NCI-H1092 (cell line): Measurements from ENCODE around the gene LIMCH1.
"Not testable (repeated sequence)": the region's sequence is repeated elsewhere in the genome, so short reads cannot be mapped to it uniquely, and the experiment has no call there.

Experiments used
- DNase-seq: peaks from one replicate; lab custom pipeline; 2025; lab: John Stamatoyannopoulos, UW

Gene LIMCH1

GRCh38 chr4:41683326-41683725 lies 145.4 kb downstream of the LIMCH1 start:
- no peak for DNase-seq

GRCh38 chr4:41686893-41687292 lies 148.9 kb downstream of the LIMCH1 start:
- no peak for DNase-seq

GRCh38 chr4:41687971-41688370 lies 150.0 kb downstream of the LIMCH1 start:
- DNase-seq = no peak

GRCh38 chr4:41692717-41693345 lies 154.9 kb downstream of the LIMCH1 start:
- DNase-seq = peak; percentile 8

- DNase-seq = no peak
Observed at GRCh38 chr4:41693629-41694028, 155.7 kb downstream of the LIMCH1 start.

- DNase-seq = no peak
Observed at GRCh38 chr4:41696131-41696530, 158.2 kb downstream of the LIMCH1 start.

GRCh38 chr4:41696763-41697162 lies 158.8 kb downstream of the LIMCH1 start:
- DNase-seq = no peak

GRCh38 chr4:41701983-41702382 lies 164.0 kb downstream of the LIMCH1 start:
- DNase-seq = no peak

- no peak for DNase-seq
Observed at GRCh38 chr4:41702770-41703169, 164.8 kb downstream of the LIMCH1 start.

- DNase-seq = no peak
Observed at GRCh38 chr4:41703785-41704184, 165.8 kb downstream of the LIMCH1 start.

- no peak for DNase-seq
Observed at GRCh38 chr4:41709844-41710481, 172.0 kb downstream of the LIMCH1 start.

- not testable (repeated sequence) for DNase-seq
Observed at GRCh38 chr4:41711654-41712053, 173.7 kb downstream of the LIMCH1 start.

- no peak for DNase-seq
Observed at GRCh38 chr4:41712425-41712824, 174.5 kb downstream of the LIMCH1 start.

- no peak for DNase-seq
Observed at GRCh38 chr4:41713768-41714167, 175.8 kb downstream of the LIMCH1 start.

GRCh38 chr4:41714364-41715000 lies 176.5 kb downstream of the LIMCH1 start:
- DNase-seq = no peak

- no peak for DNase-seq
Observed at GRCh38 chr4:41715155-41715554, 177.2 kb downstream of the LIMCH1 start.

GRCh38 chr4:41718907-41719306 lies 180.9 kb downstream of the LIMCH1 start:
- DNase-seq = no peak

GRCh38 chr4:41719417-41719816 lies 181.5 kb downstream of the LIMCH1 start:
- DNase-seq = no peak

GRCh38 chr4:41722181-41722580 lies 184.2 kb downstream of the LIMCH1 start:
- DNase-seq = no peak

GRCh38 chr4:41723286-41723685 lies 185.3 kb downstream of the LIMCH1 start:
- no peak for DNase-seq

- no peak for DNase-seq
Observed at GRCh38 chr4:41725254-41725653, 187.3 kb downstream of the LIMCH1 start.

- no peak for DNase-seq
Observed at GRCh38 chr4:41727861-41728572, 190.1 kb downstream of the LIMCH1 start.

GRCh38 chr4:41728573-41728913 lies 190.6 kb downstream of the LIMCH1 start:
- no peak for DNase-seq
